CD4-positive, alpha-beta T cell treated with Interleukin-17A for 1 hour (primary cell): ENCODE measurements around the gene SIGLEC12.
"Not testable (repeated sequence)": the region's sequence is repeated elsewhere in the genome, so short reads cannot be mapped to it uniquely, and the experiment has no call there.

Experiments used
- DNase-seq: peaks from one replicate; pipeline ENCODE4 v3.0.0-alpha.2; 2020

Gene SIGLEC12

DNA sequence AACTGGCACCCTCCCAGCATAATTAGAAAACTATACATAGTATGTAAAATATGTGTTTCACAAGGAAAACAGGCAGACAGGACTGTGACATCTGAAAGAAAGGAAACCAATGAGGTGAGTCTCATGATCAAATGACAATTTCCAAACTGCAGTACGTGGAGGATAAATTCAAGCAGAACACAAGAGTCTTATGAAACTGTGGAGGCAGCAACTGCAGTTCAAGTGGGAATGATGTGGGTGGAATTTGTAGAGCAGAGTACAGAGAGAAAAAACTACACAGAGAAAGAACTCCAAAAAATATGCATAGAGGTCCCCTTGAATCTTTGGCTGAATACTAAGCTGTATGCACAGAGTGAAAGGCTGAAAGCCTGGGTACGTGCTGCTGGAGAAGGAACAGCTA lies 20.2 kb upstream of the SIGLEC12 start:
- no peak for DNase-seq

- DNase-seq: no peak
Measured at GRCh38 chr19:51521357-51521756, 19.8 kb upstream of the SIGLEC12 start.

- no peak for DNase-seq
Measured at GRCh38 chr19:51520728-51521127, 19.1 kb upstream of the SIGLEC12 start.

DNA sequence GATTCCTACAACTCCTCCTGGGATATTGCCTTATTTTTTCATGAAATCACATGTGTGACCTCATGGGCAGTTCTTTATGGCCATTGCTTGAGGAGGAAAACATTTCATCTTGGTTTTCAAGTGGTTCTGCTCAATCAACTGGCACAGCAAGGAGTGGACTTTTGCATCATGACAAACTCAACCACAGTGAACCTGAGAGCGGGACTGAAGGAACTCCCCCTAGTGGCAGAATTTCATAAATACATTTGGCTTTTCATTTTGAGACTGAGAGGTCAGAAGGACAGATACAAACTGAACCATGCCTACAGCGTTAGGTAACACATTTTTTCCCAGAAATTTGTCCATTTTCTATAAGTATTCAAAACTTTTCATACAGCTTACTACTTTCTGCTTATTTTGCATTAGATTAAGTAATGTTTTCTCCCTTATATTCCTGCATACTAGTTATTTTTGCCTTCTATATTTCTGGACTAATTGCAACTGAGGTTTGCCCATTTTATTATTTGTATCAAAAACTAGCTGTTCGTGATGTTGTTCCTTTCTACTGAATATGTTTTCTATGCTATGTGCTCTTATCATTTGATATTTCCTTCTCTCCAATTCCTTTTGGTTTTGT lies 13.4 kb upstream of the SIGLEC12 start:
- DNase-seq: peak; percentile 55

- no peak for DNase-seq
Measured at GRCh38 chr19:51513968-51514367, 12.4 kb upstream of the SIGLEC12 start.

- DNase-seq: no peak
Measured at GRCh38 chr19:51511353-51511752, 9.8 kb upstream of the SIGLEC12 start.

- no peak for DNase-seq
Measured at GRCh38 chr19:51509823-51510660, 8.4 kb upstream of the SIGLEC12 start.

GRCh38 chr19:51508059-51508733 lies 6.6 kb upstream of the SIGLEC12 start:
- no peak for DNase-seq

DNA sequence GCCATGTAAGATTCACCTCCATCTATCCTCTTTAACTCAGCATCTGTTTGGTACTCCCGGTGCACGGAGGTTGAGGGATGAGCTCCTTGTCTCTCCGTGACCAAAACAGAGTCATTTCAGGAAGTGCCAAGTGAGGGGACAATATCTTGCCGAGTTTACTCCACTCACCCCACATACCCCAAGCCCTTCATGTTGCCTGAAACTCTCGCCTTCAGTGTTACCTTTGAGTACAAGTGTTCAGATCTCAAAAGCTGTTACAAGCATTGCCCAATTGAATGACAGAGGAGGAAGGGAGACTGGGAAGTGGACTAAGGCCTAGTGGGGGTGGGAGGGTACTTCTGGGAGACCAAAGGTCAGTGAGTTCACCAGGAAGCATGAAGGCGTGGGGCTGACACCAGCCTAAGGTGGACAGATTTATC lies 6.0 kb upstream of the SIGLEC12 start:
- DNase-seq: no peak

DNA sequence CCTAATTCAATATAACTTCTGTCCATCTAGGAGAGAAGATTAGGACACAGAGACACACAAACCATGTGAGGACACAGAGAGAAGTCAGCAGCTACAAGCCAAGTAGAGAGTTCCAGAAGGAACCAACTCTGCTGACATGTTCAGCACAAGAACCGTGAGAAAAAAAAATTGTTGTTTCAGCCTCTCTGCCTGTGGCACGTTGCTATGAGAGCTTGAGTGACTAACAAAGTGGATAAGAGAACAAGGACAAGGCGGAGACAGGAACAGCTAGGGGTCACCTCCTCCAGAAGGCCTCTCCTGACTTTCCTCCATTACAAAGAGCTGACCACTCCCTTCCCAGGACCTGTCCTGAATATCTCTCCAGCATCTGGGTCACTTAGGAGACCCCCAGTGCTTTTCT lies 5.6 kb upstream of the SIGLEC12 start:
- DNase-seq: no peak

DNA sequence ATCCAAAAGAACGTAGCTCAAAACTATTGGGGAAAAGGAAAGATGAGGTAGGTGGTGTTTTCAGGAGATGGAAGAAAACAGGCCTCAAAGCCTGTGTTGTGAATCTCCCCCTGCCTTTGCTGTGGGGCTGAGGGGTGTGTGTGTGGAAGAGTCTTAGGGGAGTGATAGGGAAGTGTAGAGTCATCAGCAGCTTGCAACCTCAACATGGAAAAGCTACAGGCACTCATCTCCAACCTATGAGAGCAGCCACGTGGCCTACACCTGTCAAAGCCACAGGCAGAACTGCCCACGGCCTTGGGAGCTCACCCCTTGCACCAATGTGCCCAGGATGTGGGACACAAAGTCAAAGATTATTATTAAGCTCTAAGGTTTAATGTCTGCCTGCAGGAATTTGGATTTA lies 4.3 kb upstream of the SIGLEC12 start:
- no peak for DNase-seq

- DNase-seq: no peak
Measured at GRCh38 chr19:51503896-51504295, 2.3 kb upstream of the SIGLEC12 start.

GRCh38 chr19:51503286-51503817 lies 1.8 kb upstream of the SIGLEC12 start:
- DNase-seq: no peak

DNA sequence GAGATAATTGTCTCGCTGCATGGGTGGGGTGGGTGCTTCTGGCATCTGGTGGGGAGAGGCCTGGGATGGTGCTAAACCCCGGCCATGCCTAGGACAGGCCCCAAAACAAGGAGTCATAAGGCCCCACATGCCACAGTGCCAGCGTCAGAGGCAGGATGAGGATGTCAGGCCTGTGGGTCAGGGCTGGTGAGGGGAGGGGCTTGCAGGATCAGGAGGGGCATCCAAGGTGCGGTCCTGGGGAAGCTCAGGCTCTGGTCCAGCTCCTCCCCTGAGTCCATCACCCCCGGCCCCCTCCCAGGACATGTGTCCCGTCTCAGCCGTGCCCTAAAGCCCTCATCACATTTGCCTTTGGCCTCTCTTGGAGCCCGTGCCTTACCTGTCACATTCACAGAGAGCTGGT lies 669 bp downstream of the SIGLEC12 start:
- not testable (repeated sequence) for DNase-seq

- no peak for DNase-seq
Measured at GRCh38 chr19:51497666-51498065, 3.9 kb downstream of the SIGLEC12 start.

DNA sequence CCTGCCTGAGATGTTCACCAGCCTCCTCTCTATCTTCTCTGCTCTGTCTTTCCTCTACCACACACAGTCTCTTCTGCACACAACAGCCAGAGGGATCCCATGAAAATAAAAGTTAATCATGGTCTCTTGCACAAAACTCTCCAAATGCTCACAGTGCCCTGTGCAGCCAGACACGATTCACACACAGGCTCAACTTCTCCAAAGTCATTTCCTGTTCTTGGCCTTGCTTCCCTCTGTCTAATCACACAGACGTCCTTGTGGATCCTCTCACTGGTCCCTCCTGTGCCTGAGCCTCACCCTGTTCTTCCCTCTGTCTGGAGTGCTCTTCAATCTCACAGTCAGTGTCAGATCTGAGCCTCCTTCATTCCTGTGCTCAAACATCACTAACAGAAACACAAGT lies 7.8 kb downstream of the SIGLEC12 start:
- DNase-seq: no peak

- no peak for DNase-seq
Measured at GRCh38 chr19:51491586-51491985, 10.0 kb downstream of the SIGLEC12 start.

GRCh38 chr19:51490676-51491075 lies 10.9 kb downstream of the SIGLEC12 start:
- DNase-seq: no peak

- DNase-seq: no peak
Measured at GRCh38 chr19:51489113-51489512, 12.5 kb downstream of the SIGLEC12 start.

DNA sequence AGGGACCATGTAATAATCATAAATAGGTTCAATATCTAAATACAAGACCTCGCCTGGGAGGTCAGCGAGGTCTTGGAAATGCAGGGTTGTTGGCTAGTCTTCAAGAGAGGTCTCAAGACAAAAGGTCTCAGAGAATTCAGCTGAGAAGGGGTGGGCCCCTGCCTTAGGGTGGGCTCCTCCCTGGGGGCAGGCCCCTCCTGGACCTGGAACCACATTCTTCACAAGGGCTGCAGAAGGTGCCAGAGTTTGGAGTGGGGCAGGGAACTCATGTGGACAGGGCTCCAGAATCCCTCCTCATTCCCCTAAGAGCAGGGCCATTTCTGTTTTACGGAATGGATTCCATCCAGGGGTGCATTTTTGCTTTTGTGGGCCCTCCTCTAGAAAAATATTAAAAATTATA lies 13.1 kb downstream of the SIGLEC12 start:
- no peak for DNase-seq

GRCh38 chr19:51485960-51486660 lies 15.5 kb downstream of the SIGLEC12 start:
- no peak for DNase-seq

GRCh38 chr19:51480590-51480989 lies 21.0 kb downstream of the SIGLEC12 start:
- no peak for DNase-seq
